Muscle layer of colon (tissue), 2 donors: ENCODE data around the gene ADGRB3.
"Not testable (repeated sequence)": the region's sequence is repeated elsewhere in the genome, so short reads cannot be mapped to it uniquely, and the experiment has no call there.

Source experiments
- H3K27ac ChIP-seq: one replicate; pipeline ENCODE4 v1.7.0; 2013; ENCODE audit warnings: low read depth, mild to moderate bottlenecking, low read length, moderate library complexity
- H3K27me3 ChIP-seq, 2 donors: one replicate each; pipeline ENCODE4 v1.7.0; 2013; ENCODE audit warnings: low read length in 2 of 2, mild to moderate bottlenecking in 2 of 2; ENCODE audit not compliant: insufficient read depth in 2 of 2, control insufficient read depth in 1 of 2
- H3K36me3 ChIP-seq: one replicate; pipeline ENCODE4 v1.7.0; 2013; ENCODE audit warnings: mild to moderate bottlenecking, low read length; ENCODE audit not compliant: insufficient read depth
- H3K4me1 ChIP-seq: one replicate; pipeline ENCODE4 v1.7.0; 2013; ENCODE audit warnings: mild to moderate bottlenecking, low read length; ENCODE audit not compliant: insufficient read depth
- H3K4me3 ChIP-seq, 2 donors: one replicate each; pipeline ENCODE4 v1.7.0; 2013; ENCODE audit warnings: low read length in 2 of 2, low read depth in 1 of 2, mild to moderate bottlenecking in 1 of 2, moderate library complexity in 1 of 2
- H3K9ac ChIP-seq: one replicate; pipeline ENCODE4 v1.7.0; 2013; ENCODE audit warnings: low read length
- H3K9me3 ChIP-seq: one replicate; pipeline ENCODE4 v1.7.0; 2013; ENCODE audit warnings: mild to moderate bottlenecking, low read length
- donor health status: abdominal sarcoma.
- donor health status: Adenocarcinoma of cecum.

Gene ADGRB3

DNA sequence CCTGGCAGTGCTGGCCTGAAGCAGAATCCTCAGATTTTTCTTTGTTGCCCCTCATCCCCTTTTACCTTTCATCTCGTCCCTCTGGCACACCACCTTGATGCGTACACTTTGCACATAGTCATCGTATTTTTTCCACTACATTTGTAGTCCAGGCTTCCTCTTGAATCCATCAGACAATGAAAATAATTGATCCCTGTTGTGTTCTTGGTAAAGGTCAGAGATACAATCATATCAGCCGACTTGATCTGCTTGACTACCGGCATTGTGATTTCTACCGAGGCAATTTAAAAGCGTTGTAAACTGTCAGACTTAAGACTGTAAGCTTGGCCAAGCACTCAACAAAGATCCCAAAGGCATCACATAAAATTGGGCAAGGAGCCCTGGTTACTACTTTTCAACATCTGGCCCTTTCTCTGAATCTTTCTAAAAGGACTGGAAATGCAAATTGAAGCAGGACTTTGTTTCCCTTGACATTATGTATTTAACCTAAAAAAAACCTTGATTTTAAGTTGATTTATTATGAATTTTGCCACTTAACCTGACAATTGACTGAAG is 649.2 kb downstream of the ADGRB3 start:
- no peak overlapping the region for H3K27ac ChIP-seq
- no peaks in the 10 kb centered on the region for H3K36me3 ChIP-seq
- H3K4me3 ChIP-seq = no peak overlapping the region
- H3K4me1 ChIP-seq = no peaks in the 10 kb centered on the region
- H3K27me3 ChIP-seq = no peaks in the 10 kb centered on the region
- no peaks in the 10 kb centered on the region for H3K9me3 ChIP-seq
- no peak overlapping the region for H3K9ac ChIP-seq

- H3K27me3 ChIP-seq = no peaks in the 10 kb centered on the region
- H3K4me1 ChIP-seq = no peaks in the 10 kb centered on the region
- H3K9ac ChIP-seq = no peak overlapping the region
- H3K27ac ChIP-seq = no peak overlapping the region
- no peaks in the 10 kb centered on the region for H3K9me3 ChIP-seq
- no peaks in the 10 kb centered on the region for H3K36me3 ChIP-seq
- H3K4me3 ChIP-seq = no peak overlapping the region
These were observed 650.0 kb downstream of the ADGRB3 start for GRCh38 chr6:69285054-69285453.

DNA sequence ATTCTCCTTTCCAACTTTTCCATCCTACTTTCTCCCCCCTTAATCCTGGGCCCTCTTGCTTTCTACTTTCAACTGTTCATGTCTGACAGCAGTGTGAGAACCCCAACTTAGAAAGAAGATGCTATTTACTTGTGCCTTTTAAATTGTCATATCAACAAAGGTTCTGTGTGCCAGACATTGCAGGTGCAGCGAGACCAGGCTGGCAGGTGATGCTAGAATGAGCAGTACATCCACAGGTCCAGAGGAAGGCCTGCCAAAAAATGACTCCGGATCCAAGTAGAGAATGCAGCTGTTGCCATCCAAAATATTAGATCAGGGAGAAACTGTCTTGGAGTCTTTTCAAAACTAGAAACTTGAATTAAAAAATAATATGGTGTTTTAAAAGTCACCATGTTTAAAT is 651.2 kb downstream of the ADGRB3 start:
- no peaks in the 10 kb centered on the region for H3K4me1 ChIP-seq
- no peaks in the 10 kb centered on the region for H3K9me3 ChIP-seq
- no peaks in the 10 kb centered on the region for H3K27me3 ChIP-seq
- H3K4me3 ChIP-seq = no peak overlapping the region
- H3K9ac ChIP-seq = no peak overlapping the region
- H3K36me3 ChIP-seq = no peaks in the 10 kb centered on the region
- no peak overlapping the region for H3K27ac ChIP-seq

- H3K9me3 ChIP-seq, H3K4me1 ChIP-seq, H3K36me3 ChIP-seq, H3K27ac ChIP-seq, H3K4me3 ChIP-seq, H3K9ac ChIP-seq, H3K27me3 ChIP-seq: not testable (repeated sequence)
These were observed 653.1 kb downstream of the ADGRB3 start for GRCh38 chr6:69288198-69288597.

- Histone ChIP-seq H3K27ac (no peak overlapping the region), H3K9me3 (no peaks in the 10 kb centered on the region), H3K9ac (no peak overlapping the region), H3K27me3 (no peaks in the 10 kb centered on the region), H3K4me1 (no peaks in the 10 kb centered on the region), H3K4me3 (no peak overlapping the region), H3K36me3 (no peaks in the 10 kb centered on the region)
These were observed 654.8 kb downstream of the ADGRB3 start for GRCh38 chr6:69289689-69290495.

- H3K4me1 ChIP-seq = no peaks in the 10 kb centered on the region
- no peak overlapping the region for H3K27ac ChIP-seq
- no peaks in the 10 kb centered on the region for H3K9me3 ChIP-seq
- no peaks in the 10 kb centered on the region for H3K27me3 ChIP-seq
- H3K4me3 ChIP-seq = no peak overlapping the region
- H3K9ac ChIP-seq = no peak overlapping the region
- H3K36me3 ChIP-seq = no peaks in the 10 kb centered on the region
These were observed 658.4 kb downstream of the ADGRB3 start for GRCh38 chr6:69293471-69293870.

DNA sequence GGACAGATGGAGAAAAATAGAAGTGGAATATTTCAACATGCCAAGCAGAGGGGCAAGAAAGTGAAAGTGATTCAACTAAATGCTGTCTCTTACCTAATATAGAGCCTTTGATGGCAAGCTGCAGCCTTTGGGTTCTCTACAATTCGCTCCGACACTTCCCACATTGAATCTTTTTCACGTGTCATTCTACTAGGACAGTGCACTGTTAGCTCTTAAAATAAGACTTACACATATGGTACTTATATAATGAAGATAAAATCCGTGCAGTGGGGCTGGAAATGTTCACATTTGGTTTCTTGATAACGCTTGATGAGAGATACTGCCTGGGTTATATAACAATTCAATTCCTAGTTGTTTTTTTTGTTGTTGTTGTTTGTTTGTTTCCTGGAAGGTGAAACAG is 659.3 kb downstream of the ADGRB3 start:
- H3K4me3 ChIP-seq = no peak overlapping the region
- no peaks in the 10 kb centered on the region for H3K4me1 ChIP-seq

DNA sequence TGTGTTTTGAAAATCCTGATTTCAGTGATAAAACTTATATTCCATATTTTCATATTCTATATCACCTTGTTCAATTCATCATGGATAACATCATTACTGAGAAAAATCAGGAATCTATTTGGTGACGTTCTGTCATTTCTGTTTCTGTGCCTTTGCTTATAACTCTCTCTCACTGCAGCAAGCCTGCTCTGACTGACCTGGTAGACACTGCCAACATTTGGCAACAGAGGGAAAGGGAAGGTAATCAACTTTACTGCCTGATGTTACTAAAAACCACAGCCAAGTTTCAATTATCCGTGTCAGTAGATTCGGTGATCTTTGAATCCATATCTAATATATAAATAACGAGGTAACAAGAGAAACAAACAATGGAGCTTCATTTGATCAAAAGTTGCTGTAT is 659.8 kb downstream of the ADGRB3 start:
- Histone ChIP-seq H3K27me3 (no peaks in the 10 kb centered on the region), H3K4me1 (no peaks in the 10 kb centered on the region), H3K9ac (no peak overlapping the region), H3K4me3 (no peak overlapping the region), H3K27ac (no peak overlapping the region), H3K9me3 (no peaks in the 10 kb centered on the region), H3K36me3 (no peaks in the 10 kb centered on the region)

More for the DNA sequence above, 659.3 kb downstream of the ADGRB3 start:
- no peaks in the 10 kb centered on the region for H3K9me3 ChIP-seq
- H3K36me3 ChIP-seq = no peaks in the 10 kb centered on the region
- no peak overlapping the region for H3K9ac ChIP-seq
- H3K27ac ChIP-seq = no peak overlapping the region
- H3K27me3 ChIP-seq = no peaks in the 10 kb centered on the region

- Histone ChIP-seq H3K4me1 (no peaks in the 10 kb centered on the region), H3K9me3 (no peaks in the 10 kb centered on the region), H3K9ac (no peak overlapping the region), H3K27me3 (no peaks in the 10 kb centered on the region), H3K36me3 (no peaks in the 10 kb centered on the region), H3K27ac (no peak overlapping the region), H3K4me3 (no peak overlapping the region)
These were observed 668.3 kb downstream of the ADGRB3 start for GRCh38 chr6:69303382-69303781.

DNA sequence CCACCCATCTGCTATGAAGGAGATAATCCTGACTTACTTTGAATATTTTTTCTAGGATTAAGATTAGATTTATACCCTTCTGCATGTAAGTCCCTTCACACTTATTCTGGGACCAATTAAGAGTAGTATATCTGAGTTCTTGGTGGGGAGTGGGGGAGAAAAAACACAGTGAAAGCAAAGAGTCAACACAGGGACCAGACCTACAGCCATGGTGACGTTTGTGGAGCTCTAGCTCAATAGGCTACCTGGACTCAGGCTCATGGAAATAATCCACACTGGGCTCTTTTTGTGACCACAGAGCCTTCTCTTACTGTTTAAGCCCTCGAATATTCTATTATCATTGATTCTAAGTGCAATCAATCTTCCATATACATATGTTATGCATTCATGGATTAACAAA is 670.4 kb downstream of the ADGRB3 start:
- no peak overlapping the region for H3K9ac ChIP-seq
- no peak overlapping the region for H3K27ac ChIP-seq
- H3K4me1 ChIP-seq = no peaks in the 10 kb centered on the region
- H3K4me3 ChIP-seq = no peak overlapping the region
- no peaks in the 10 kb centered on the region for H3K9me3 ChIP-seq
- H3K27me3 ChIP-seq = no peaks in the 10 kb centered on the region
- H3K36me3 ChIP-seq = no peaks in the 10 kb centered on the region

DNA sequence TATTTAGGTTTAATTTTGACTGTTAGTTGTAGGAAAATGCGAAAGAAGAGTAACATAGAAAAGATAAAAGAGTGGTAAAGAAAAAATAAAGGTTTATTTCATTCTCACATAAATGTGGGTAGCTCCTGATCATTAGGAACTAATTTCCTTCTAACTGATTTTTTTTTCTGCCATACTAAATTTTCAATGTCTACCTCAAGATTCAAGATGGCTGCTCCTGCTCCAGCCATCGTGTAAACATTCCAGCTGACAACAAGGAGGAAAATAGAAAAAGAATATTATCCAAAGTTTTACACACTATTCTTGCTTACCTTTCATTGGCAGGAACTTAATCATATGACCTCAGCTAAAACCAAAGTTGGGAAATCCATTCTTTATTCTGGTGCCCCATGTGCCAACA is 673.5 kb downstream of the ADGRB3 start:
- no peaks in the 10 kb centered on the region for H3K27me3 ChIP-seq
- H3K4me3 ChIP-seq = no peak overlapping the region
- H3K9me3 ChIP-seq = no peaks in the 10 kb centered on the region
- H3K9ac ChIP-seq = no peak overlapping the region
- no peak overlapping the region for H3K27ac ChIP-seq
- no peaks in the 10 kb centered on the region for H3K36me3 ChIP-seq
- H3K4me1 ChIP-seq = no peaks in the 10 kb centered on the region

GRCh38 chr6:69311888-69312287 is 676.8 kb downstream of the ADGRB3 start:
- H3K9ac ChIP-seq = no peak overlapping the region
- no peaks in the 10 kb centered on the region for H3K36me3 ChIP-seq
- no peak overlapping the region for H3K4me3 ChIP-seq
- no peak overlapping the region for H3K27ac ChIP-seq
- no peaks in the 10 kb centered on the region for H3K4me1 ChIP-seq
- H3K27me3 ChIP-seq = no peaks in the 10 kb centered on the region
- H3K9me3 ChIP-seq = no peaks in the 10 kb centered on the region
